Smooth muscle cell (in vitro differentiated cells): Measurements from ENCODE around the gene EPB41L4B. TPM values are rescaled to one million over a fixed set of nuclear protein-coding genes. Genes with fewer than 3 reads are reported as not detected.

Experiments used
- DNase-seq: peaks from one replicate; lab custom pipeline; 2025; ENCODE audit not compliant: unreplicated experiment; lab: John Stamatoyannopoulos, UW
- H2AFZ ChIP-seq: fragments of 200-600 bp; sonication (generic); 2 replicates; pipeline ENCODE4 v1.6.0; 2016; ENCODE audit warnings: antibody characterized with exemption, low read depth, mild to moderate bottlenecking
- H3F3A ChIP-seq: fragments of 200-600 bp; sonication (generic); 2 replicates; pipeline ENCODE4 v1.6.0; 2017; ENCODE audit warnings: antibody characterized with exemption, low read depth
- H3K27ac ChIP-seq: fragments of 200-600 bp; sonication (generic); 2 replicates; pipeline ENCODE4 v1.5.1; 2016; ENCODE audit warnings: low read depth, mild to moderate bottlenecking
- H3K27me3 ChIP-seq: fragments of 200-600 bp; sonication (generic); 2 replicates; pipeline ENCODE4 v1.6.1; 2016; ENCODE audit warnings: low read depth, mild to moderate bottlenecking
- H3K36me3 ChIP-seq: fragments of 200-600 bp; sonication (generic); 2 replicates; pipeline ENCODE4 v1.5.1; 2016; ENCODE audit warnings: low read depth
- H3K4me1 ChIP-seq: fragments of 200-600 bp; sonication (generic); 2 replicates; pipeline ENCODE4 v1.5.1; 2016; ENCODE audit warnings: low read depth
- H3K4me2 ChIP-seq: fragments of 200-600 bp; sonication (generic); 2 replicates; pipeline ENCODE4 v1.6.0; 2016; ENCODE audit warnings: mild to moderate bottlenecking
- H3K4me3 ChIP-seq: fragments of 200-600 bp; sonication (generic); 2 replicates; pipeline ENCODE4 v1.5.1; 2016; ENCODE audit warnings: mild to moderate bottlenecking
- H3K79me2 ChIP-seq: fragments of 200-600 bp; sonication (generic); 2 replicates; pipeline ENCODE4 v1.6.0; 2016; ENCODE audit warnings: low read depth, mild to moderate bottlenecking
- H3K9ac ChIP-seq: fragments of 200-600 bp; sonication (generic); 2 replicates; pipeline ENCODE4 v1.6.0; 2016; ENCODE audit warnings: low read depth
- H3K9me3 ChIP-seq: fragments of 200-600 bp; sonication (generic); replicated peaks from 2 replicates; pipeline ENCODE4 v1.5.1; 2016; ENCODE audit warnings: low read depth
- H4K20me1 ChIP-seq: fragments of 200-600 bp; sonication (generic); 2 replicates; pipeline ENCODE4 v1.6.0; 2016; ENCODE audit warnings: low read depth
- WGBS: methylation state at CpG from one replicate; pipeline ENCODE4 v1.1.7; 2016; ENCODE audit warnings: low lambda C conversion rate; 5-methylcytosine and 5-hydroxymethylcytosine counted together
- polyA plus RNA-seq: library from polyadenylated mRNA; unstranded; fragments of >200 nt; fragmentation: Nextera tagmentation; extraction: Ambion mirVana; gene quantifications from 2 replicates; pipeline ENCODE4 v1.2.1, GENCODE V29; 2016
- total RNA-seq: library from RNA; depleted of rRNA; stranded (reverse); fragments of >200 nt; gene quantifications from 2 replicates; pipeline ENCODE4 v1.2.3, GENCODE V29; 2014
- TF ChIP-seq, protein P1 (sequence below): fragments of 200-600 bp; sonication (generic); IDR thresholded peaks from 2 replicates; pipeline ENCODE4 v1.5.1; 2017; ENCODE audit warnings: borderline replicate concordance, mild to moderate bottlenecking, antibody characterized with exemption; ENCODE audit not compliant: insufficient read depth, poor library complexity, severe bottlenecking

EPB41L4B gene
- total and polyA plus RNA-seq, 2 experiments from 2014 or later = 0.74 to 2.5 TPM

DNA sequence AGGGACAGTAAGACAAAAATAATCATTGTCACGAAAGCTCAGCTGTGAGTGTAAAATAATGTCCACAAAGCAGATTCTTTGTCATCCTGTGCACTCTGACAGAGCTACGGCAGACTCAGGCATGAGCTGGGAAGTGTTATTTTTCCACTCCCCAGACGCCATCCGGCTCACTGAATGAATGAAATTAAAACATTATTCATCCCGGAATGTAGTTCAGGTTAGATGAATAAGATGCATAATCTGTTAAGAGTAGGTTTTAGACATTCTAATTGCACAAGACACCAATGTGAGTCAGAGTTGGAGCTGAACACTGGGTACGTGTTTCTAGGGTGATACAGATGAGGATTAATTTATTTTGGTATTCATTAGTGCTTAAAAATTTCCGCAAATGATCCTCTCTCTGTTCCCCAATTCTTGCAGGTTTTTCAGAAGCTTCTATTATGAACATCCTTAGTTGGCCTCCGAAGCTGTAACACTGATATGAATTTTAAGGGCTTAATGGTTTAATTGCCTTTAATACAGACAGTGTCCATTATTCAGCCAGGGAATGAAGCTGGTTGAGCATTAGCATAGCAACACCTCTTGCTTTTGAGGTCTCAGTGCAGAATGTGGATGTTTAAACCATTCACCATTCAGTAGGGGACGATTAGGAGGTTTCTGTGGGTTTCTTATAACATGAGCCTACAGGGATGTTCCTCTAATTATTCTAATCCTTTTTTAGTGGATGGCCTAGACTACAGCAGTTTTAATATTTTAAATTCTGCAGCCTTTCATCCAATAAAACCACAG lies 88.2 kb downstream of the EPB41L4B start:
- no peak overlapping the region for H3K27ac ChIP-seq
- peaks cover 5% of the 10 kb centered on the region for H3K27me3 ChIP-seq
- no peak for DNase-seq
- H3K79me2 ChIP-seq = no peaks in the 10 kb centered on the region
- no peak overlapping the region for H3K4me3 ChIP-seq
- no peaks in the 10 kb centered on the region for H3K36me3 ChIP-seq
- no peak overlapping the region for H3K4me2 ChIP-seq
- WGBS = 72% methylated on average over 9 of the region's 9 CpGs
- H3K9ac ChIP-seq = no peak overlapping the region
- H2AFZ ChIP-seq = no peak overlapping the region
- TF ChIP-seq, protein P1, sequence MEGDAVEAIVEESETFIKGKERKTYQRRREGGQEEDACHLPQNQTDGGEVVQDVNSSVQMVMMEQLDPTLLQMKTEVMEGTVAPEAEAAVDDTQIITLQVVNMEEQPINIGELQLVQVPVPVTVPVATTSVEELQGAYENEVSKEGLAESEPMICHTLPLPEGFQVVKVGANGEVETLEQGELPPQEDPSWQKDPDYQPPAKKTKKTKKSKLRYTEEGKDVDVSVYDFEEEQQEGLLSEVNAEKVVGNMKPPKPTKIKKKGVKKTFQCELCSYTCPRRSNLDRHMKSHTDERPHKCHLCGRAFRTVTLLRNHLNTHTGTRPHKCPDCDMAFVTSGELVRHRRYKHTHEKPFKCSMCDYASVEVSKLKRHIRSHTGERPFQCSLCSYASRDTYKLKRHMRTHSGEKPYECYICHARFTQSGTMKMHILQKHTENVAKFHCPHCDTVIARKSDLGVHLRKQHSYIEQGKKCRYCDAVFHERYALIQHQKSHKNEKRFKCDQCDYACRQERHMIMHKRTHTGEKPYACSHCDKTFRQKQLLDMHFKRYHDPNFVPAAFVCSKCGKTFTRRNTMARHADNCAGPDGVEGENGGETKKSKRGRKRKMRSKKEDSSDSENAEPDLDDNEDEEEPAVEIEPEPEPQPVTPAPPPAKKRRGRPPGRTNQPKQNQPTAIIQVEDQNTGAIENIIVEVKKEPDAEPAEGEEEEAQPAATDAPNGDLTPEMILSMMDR = no peak
- no peaks in the 10 kb centered on the region for H3K4me1 ChIP-seq
- no peaks in the 10 kb centered on the region for H3F3A ChIP-seq
- no peaks in the 10 kb centered on the region for H3K9me3 ChIP-seq
- no peaks in the 10 kb centered on the region for H4K20me1 ChIP-seq

DNA sequence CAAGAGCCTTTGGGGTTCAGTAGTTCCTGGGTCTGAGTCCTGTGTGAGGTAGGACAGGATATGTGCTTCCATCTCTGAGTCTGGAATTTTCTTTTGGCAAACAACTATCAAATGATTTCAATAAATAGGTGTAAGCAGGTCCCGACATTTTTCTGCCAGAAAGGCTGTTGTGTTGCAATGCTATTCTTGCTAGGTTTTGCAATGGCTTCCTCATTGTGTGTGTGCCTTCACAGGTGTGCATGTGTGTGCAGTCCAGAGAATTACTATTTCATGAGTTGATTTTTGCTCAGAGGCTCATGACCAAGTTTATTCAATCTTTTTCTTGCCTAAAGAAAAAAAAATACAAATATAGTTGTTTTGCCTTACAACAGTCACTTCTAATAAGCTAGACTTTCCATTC lies 89.3 kb downstream of the EPB41L4B start:
- Histone ChIP-seq H3K4me1 (no peaks in the 10 kb centered on the region), H3K27me3 (peaks cover 5% of the 10 kb centered on the region), H3K4me3 (no peak overlapping the region), H3K9me3 (no peaks in the 10 kb centered on the region), H4K20me1 (no peaks in the 10 kb centered on the region), H3F3A (no peaks in the 10 kb centered on the region), H3K4me2 (no peak overlapping the region), H3K36me3 (no peaks in the 10 kb centered on the region), H3K27ac (no peak overlapping the region), H3K79me2 (no peaks in the 10 kb centered on the region), H2AFZ (no peak overlapping the region), H3K9ac (no peak overlapping the region)
- WGBS = 97% methylated on average over 1 of the region's 1 CpG
- DNase-seq = no peak
- TF ChIP-seq, protein P1 = no peak

DNA sequence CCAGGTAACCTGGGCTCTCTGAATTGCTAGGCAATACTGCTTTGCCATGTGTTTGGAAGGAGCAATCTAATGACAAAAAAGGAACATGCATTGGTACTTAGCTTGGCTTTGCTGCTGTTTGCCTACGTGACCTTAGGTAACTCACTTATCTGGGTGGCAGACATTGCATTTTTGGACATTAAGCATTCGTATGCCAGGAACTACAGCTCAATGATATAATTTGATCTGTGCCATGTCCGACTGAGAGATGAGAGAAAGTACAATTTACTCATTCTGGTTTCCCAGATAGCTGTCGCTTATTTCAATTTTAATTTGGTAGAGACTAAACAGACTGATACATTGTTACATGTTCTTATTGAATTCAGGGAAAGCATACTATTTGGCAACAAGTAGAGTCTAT lies 90.6 kb downstream of the EPB41L4B start:
- H3K36me3 ChIP-seq = no peaks in the 10 kb centered on the region
- no peak overlapping the region for H2AFZ ChIP-seq
- DNase-seq = no peak
- no peak overlapping the region for H3K27ac ChIP-seq
- no peaks in the 10 kb centered on the region for H3K9me3 ChIP-seq
- TF ChIP-seq, protein P1 = no peak
- H3F3A ChIP-seq = no peaks in the 10 kb centered on the region
- H3K27me3 ChIP-seq = peaks cover 5% of the 10 kb centered on the region
- no peaks in the 10 kb centered on the region for H3K79me2 ChIP-seq
- no peak overlapping the region for H3K9ac ChIP-seq
- no peak overlapping the region for H3K4me2 ChIP-seq
- no peaks in the 10 kb centered on the region for H4K20me1 ChIP-seq
- H3K4me3 ChIP-seq = no peak overlapping the region
- 90% methylated on average over 4 of the region's 4 CpGs for WGBS
- H3K4me1 ChIP-seq = no peaks in the 10 kb centered on the region

DNA sequence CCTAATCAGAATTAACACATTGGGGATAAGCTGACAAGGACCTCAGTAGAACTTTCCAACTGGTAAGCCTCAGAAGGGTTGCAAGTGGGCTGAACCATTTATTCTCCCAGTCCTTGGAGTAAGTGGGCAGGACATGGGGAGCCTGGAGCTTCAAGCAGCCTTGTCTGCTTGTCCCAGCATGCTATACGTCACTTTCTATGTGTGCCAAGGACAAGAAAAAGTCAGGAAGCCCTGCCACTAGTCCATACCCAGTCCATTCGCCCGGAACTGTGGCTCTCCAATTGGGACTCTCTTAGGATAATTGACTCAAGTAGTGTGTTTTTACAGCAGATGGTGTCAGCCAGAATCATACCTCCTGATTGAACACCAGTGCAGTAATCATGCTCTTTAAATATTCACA lies 91.2 kb downstream of the EPB41L4B start:
- Histone ChIP-seq H3K4me3 (no peak overlapping the region), H3K9ac (no peak overlapping the region), H3K27me3 (peaks cover 5% of the 10 kb centered on the region), H3K9me3 (no peaks in the 10 kb centered on the region), H4K20me1 (no peaks in the 10 kb centered on the region), H3F3A (no peaks in the 10 kb centered on the region), H2AFZ (no peak overlapping the region), H3K4me2 (no peak overlapping the region), H3K79me2 (no peaks in the 10 kb centered on the region), H3K27ac (no peak overlapping the region), H3K4me1 (no peaks in the 10 kb centered on the region), H3K36me3 (no peaks in the 10 kb centered on the region)
- TF ChIP-seq, protein P1 = no peak
- WGBS = 93% methylated on average over 3 of the region's 3 CpGs
- DNase-seq = no peak
